ENCODE results near the gene AADACL2. TPM values are rescaled to one million over a fixed set of nuclear protein-coding genes. Genes with fewer than 3 reads are reported as not detected.

Gene AADACL2
- total RNA-seq, 1 experiment from 2014 or later = not detected

- H3K4me1 Mint-ChIP-seq (ENCODE audit: insufficient read depth, unreplicated experiment) = peaks cover 10% of the 10 kb centered on the region
- no peak for DNase-seq (ENCODE audit: unreplicated experiment)
- no peaks in the 10 kb centered on the region for H3K27me3 Mint-ChIP-seq (ENCODE audit: insufficient read depth, unreplicated experiment)
- TF ChIP-seq CTCF (IDR thresholded peaks at IDR 0.05; ENCODE audit: unreplicated experiment) = no peak
- H3K9me3 Mint-ChIP-seq (ENCODE audit: unreplicated experiment) = no peaks in the 10 kb centered on the region
- ChIA-PET POLR2A (interaction anchor here (0.7 kb wide), 1 partner anchor 92 kb away, joined by 4 read pairs; no protein-coding TSS in a partner anchor), CTCF (no interaction called here)
- H3K27ac Mint-ChIP-seq (ENCODE audit: low read depth, unreplicated experiment) = no peak overlapping the region
- no TSS peak for BruUV-seq (replicated peaks)
- peaks cover 6% of the 10 kb centered on the region for H3K36me3 Mint-ChIP-seq (ENCODE audit: insufficient read depth, unreplicated experiment)
- intact Hi-C loops (cut with micrococcal nuclease) = no loop called here
- H3K4me3 Mint-ChIP-seq (ENCODE audit: unreplicated experiment) = no peak overlapping the region
Observed at GRCh38 chr3:151768393-151768930, 34.7 kb downstream of the AADACL2 start.

DNA sequence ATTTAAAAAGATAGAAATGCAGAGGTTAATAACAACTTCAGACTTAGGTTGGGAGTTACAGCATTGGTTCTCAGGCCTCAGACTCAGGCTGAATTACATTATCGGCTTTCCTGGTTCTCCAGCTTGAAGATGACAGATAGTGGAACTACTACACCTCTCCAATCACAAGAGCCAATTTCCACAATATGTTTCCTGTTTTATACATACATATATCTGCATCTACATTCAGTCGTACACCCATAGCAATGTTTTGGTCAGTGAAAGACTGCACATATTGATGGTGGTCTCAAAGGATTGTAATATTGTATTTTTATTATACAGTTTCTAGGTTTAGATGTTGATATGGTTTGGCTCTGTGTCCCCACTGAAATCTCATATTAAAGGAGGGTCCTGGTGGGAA is 35.4 kb downstream of the AADACL2 start:
- Mint-ChIP-seq H3K9me3 (ENCODE audit: unreplicated experiment) (no peaks in the 10 kb centered on the region), H3K27me3 (ENCODE audit: insufficient read depth, unreplicated experiment) (no peaks in the 10 kb centered on the region), H3K36me3 (ENCODE audit: insufficient read depth, unreplicated experiment) (peaks cover 6% of the 10 kb centered on the region), H3K4me1 (ENCODE audit: insufficient read depth, unreplicated experiment) (peaks cover 10% of the 10 kb centered on the region), H3K27ac (ENCODE audit: low read depth, unreplicated experiment) (no peak overlapping the region), H3K4me3 (ENCODE audit: unreplicated experiment) (no peak overlapping the region)
- CTCF ChIA-PET = no interaction called here
- intact Hi-C loops (cut with micrococcal nuclease) = no loop called here
- POLR2A ChIA-PET = interaction anchor here (0.7 kb wide), 1 partner anchor 91 kb away, joined by 4 read pairs; no protein-coding TSS in a partner anchor
- no peak for DNase-seq (ENCODE audit: unreplicated experiment)
- BruUV-seq (replicated peaks) = no TSS peak
- TF ChIP-seq CTCF (IDR thresholded peaks at IDR 0.05; ENCODE audit: unreplicated experiment) = no peak

DNA sequence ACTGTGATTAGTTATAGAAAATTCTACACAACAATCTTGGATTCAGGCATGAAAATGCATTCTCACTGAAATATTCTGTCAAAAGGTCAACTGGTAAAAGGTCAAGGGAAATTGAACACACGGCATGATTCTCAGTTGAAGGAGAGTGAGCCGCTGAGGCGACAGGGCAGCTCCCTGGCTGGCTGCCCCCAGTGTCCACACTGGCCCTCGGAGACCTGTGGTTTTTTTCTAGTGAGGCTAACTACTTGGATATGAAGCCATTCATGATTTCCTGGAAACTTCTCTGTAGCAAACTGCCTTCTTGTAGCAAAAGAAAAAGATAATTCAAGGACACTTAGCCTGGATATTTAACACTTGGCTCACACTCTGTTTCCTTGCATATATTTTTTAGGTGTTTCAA is 37.2 kb downstream of the AADACL2 start:
- no TSS peak for BruUV-seq (replicated peaks)
- no peaks in the 10 kb centered on the region for H3K27me3 Mint-ChIP-seq (ENCODE audit: insufficient read depth, unreplicated experiment)
- H3K4me1 Mint-ChIP-seq (ENCODE audit: insufficient read depth, unreplicated experiment) = peaks cover 8% of the 10 kb centered on the region
- ChIA-PET CTCF (no interaction called here), POLR2A (no interaction called here)
- DNase-seq (ENCODE audit: unreplicated experiment) = peak; percentile 31
- no peak for TF ChIP-seq CTCF (IDR thresholded peaks at IDR 0.05; ENCODE audit: unreplicated experiment)
- intact Hi-C loops (cut with micrococcal nuclease) = no loop called here
- H3K36me3 Mint-ChIP-seq (ENCODE audit: insufficient read depth, unreplicated experiment) = peaks cover 6% of the 10 kb centered on the region
- H3K27ac Mint-ChIP-seq (ENCODE audit: low read depth, unreplicated experiment) = no peak overlapping the region
- no peaks in the 10 kb centered on the region for H3K9me3 Mint-ChIP-seq (ENCODE audit: unreplicated experiment)
- H3K4me3 Mint-ChIP-seq (ENCODE audit: unreplicated experiment) = no peak overlapping the region

DNA sequence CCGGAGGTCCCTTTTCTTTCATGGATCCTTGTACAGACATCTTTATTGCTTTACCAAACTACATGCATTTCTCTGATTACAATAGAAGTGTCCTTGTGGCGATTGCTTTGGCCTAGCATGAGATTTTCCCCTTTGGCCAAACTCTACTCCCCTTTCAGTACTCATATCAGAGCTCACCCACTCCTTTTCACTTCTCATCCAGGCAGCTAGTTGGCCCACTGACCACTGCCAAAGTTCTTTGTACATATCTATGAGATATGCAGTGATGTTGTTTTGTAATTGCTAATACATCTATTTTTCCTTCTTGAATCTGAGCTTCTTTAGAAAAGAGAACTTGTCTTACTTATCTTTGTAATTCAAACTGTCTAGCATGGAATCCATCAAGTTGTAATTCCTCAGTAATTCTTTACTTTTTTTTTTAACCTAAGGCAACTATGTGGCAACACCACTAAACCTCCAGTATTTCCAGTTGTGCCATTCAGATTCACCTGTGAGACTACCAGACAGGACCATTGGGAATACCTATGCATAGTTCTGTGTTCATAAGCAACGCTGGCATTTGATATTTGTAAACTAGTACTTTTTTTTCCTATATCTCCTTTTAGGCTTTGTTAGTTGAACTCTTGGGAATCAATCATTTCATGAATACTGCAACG is 39.2 kb downstream of the AADACL2 start:
- POLR2A ChIA-PET = no interaction called here

More for the DNA sequence above, 39.2 kb downstream of the AADACL2 start:
- no peak overlapping the region for H3K27ac Mint-ChIP-seq (ENCODE audit: low read depth, unreplicated experiment)
- DNase-seq (ENCODE audit: unreplicated experiment) = no peak
- no peak overlapping the region for H3K4me3 Mint-ChIP-seq (ENCODE audit: unreplicated experiment)
- no TSS peak for BruUV-seq (replicated peaks)
- CTCF ChIA-PET = interaction anchor here (0.6 kb wide), 1 partner anchor 30 kb away, joined by 3 read pairs; no protein-coding TSS in a partner anchor
- no peak for TF ChIP-seq CTCF (IDR thresholded peaks at IDR 0.05; ENCODE audit: unreplicated experiment)
- H3K4me1 Mint-ChIP-seq (ENCODE audit: insufficient read depth, unreplicated experiment) = no peaks in the 10 kb centered on the region
- H3K9me3 Mint-ChIP-seq (ENCODE audit: unreplicated experiment) = no peaks in the 10 kb centered on the region
- H3K27me3 Mint-ChIP-seq (ENCODE audit: insufficient read depth, unreplicated experiment) = no peaks in the 10 kb centered on the region
- peaks cover 6% of the 10 kb centered on the region for H3K36me3 Mint-ChIP-seq (ENCODE audit: insufficient read depth, unreplicated experiment)
- intact Hi-C loops (cut with micrococcal nuclease) = no loop called here

Data from MCF 10A (cell line).